Kidney (tissue), 14 donors: ENCODE measurements around the gene GABRR1. TPM values are rescaled to one million over a fixed set of nuclear protein-coding genes. Genes with fewer than 3 reads are reported as not detected.

Experiments used
- DNase-seq, 5 donors: peaks; one replicate each; pipeline ENCODE4 v3.0.0-alpha.2; 2013 to 2020
- FAIRE-seq: peaks from 2 replicates; lab custom pipeline; 2012; peaks lifted over from hg19 to GRCh38; lab: Jason Lieb, UNC
- H3K27ac ChIP-seq, 2 donors: one replicate each; pipeline ENCODE4 v1.7.0; 2013; ENCODE audit warnings: low read depth in 2 of 2, low read length in 2 of 2, inconsistent platforms in 1 of 2
- H3K27me3 ChIP-seq: one replicate; pipeline ENCODE4 v1.7.1; 2013; ENCODE audit warnings: low read length, inconsistent platforms; ENCODE audit not compliant: control insufficient read depth, insufficient read depth
- H3K36me3 ChIP-seq, 3 donors: one replicate each; pipeline versions ENCODE4 v1.7.0 to v1.7.1; 2013; ENCODE audit warnings: low read length in 3 of 3, control low read depth in 1 of 3, inconsistent platforms in 1 of 3; ENCODE audit not compliant: insufficient read depth in 3 of 3, control insufficient read depth in 2 of 3
- H3K4me1 ChIP-seq, 3 donors: one replicate each; pipeline versions ENCODE4 v1.7.0 to v1.7.1; 2013; ENCODE audit warnings: low read length in 3 of 3, inconsistent platforms in 1 of 3, low read depth in 1 of 3; ENCODE audit not compliant: control insufficient read depth in 2 of 3, insufficient read depth in 2 of 3
- H3K4me3 ChIP-seq, 3 donors: one replicate each; pipeline versions ENCODE4 v1.7.0 to v1.8.1; 2013; ENCODE audit warnings: low read length in 3 of 3, control low read depth in 1 of 3, inconsistent platforms in 1 of 3
- H3K9ac ChIP-seq, 3 donors: one replicate each; pipeline versions ENCODE4 v1.7.0 to v1.7.1; 2013; ENCODE audit warnings: low read length in 3 of 3, control low read depth in 1 of 3, inconsistent platforms in 1 of 3
- H3K9me3 ChIP-seq, 3 donors: one replicate each; pipeline versions ENCODE4 v1.7.0 to v1.7.1; 2013; ENCODE audit warnings: low read length in 3 of 3, control low read depth in 1 of 3, inconsistent platforms in 1 of 3; ENCODE audit not compliant: control insufficient read depth in 2 of 3, insufficient read depth in 1 of 3
- intact Hi-C: fragments of 100-400 bp; cut with DNase I; formaldehyde crosslinking; loops from one replicate; pipeline ENCODE4 v1.11.1; 2022
- polyA plus RNA-seq: library from polyadenylated mRNA; stranded (reverse); fragments of 350-450 nt; fragmentation: Illumina TruSeq; extraction: RNeasy Lipid Tissue Mini Kit (QIAGEN cat#74804); gene quantifications from one replicate; pipeline ENCODE4 v1.2.3, GENCODE V29; 2014; ENCODE audit warnings: low read depth, low replicate concordance; ENCODE audit not compliant: insufficient read depth
- total RNA-seq: library from RNA; stranded (reverse); fragmentation: NEBNext Ultra II Directional; extraction: Animal tissue kit (Norgen Biotek cat#: 25700); gene quantifications from one replicate; pipeline ENCODE4 v1.2.1, GENCODE V29; 2021
- TF ChIP-seq, protein P1 (sequence below): IDR thresholded peaks from 3 replicates; pipeline ENCODE4 v1.5.1; 2012; ENCODE audit warnings: mild to moderate bottlenecking, moderate library complexity, borderline replicate concordance; ENCODE audit not compliant: insufficient read depth; ENCODE audit errors: extremely low read depth
- donor health status: control.
- donor health status: control.
- donor health status: control.
- donor health status: control.
- donor health status: control.
- donor health status: DM: yes; HTN: yes; CAD: no.
- donor health status: Normal renal cell carcinoma (clear cell type).

GABRR1 gene
- total and polyA plus RNA-seq, 2 donors from 2014 or later, result not detected

DNA sequence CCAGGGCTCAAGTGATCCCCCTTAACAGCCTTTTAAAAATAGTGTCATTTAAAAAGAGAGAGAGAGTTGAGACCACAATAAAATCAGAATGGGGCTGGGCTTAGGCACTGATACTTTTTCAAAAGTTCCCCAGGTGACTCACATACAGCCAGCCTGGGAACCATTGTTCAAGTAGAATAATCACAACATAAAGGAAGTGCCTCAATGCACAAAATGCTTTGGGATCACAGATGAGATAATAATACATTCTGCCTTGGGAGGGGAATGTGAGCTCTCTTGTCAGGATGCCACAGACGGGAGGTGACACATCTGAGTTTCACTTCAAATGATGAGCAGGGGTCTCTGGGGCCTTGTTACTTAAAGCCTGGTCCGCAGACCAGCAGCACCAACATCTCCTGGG lies 34.0 kb upstream of the GABRR1 start:
- Histone ChIP-seq H3K27me3 (no peaks in the 10 kb centered on the region), H3K4me1 (no peaks in the 10 kb centered on the region), H3K4me3 (no peak overlapping the region), H3K9ac (no peak overlapping the region), H3K27ac (no peak overlapping the region), H3K9me3 (no peaks in the 10 kb centered on the region), H3K36me3 (no peaks in the 10 kb centered on the region)
- intact Hi-C loops, result no loop called here
- FAIRE-seq (no peak), DNase-seq (no peak)
- TF ChIP-seq, protein P1, sequence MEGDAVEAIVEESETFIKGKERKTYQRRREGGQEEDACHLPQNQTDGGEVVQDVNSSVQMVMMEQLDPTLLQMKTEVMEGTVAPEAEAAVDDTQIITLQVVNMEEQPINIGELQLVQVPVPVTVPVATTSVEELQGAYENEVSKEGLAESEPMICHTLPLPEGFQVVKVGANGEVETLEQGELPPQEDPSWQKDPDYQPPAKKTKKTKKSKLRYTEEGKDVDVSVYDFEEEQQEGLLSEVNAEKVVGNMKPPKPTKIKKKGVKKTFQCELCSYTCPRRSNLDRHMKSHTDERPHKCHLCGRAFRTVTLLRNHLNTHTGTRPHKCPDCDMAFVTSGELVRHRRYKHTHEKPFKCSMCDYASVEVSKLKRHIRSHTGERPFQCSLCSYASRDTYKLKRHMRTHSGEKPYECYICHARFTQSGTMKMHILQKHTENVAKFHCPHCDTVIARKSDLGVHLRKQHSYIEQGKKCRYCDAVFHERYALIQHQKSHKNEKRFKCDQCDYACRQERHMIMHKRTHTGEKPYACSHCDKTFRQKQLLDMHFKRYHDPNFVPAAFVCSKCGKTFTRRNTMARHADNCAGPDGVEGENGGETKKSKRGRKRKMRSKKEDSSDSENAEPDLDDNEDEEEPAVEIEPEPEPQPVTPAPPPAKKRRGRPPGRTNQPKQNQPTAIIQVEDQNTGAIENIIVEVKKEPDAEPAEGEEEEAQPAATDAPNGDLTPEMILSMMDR, result no peak

DNA sequence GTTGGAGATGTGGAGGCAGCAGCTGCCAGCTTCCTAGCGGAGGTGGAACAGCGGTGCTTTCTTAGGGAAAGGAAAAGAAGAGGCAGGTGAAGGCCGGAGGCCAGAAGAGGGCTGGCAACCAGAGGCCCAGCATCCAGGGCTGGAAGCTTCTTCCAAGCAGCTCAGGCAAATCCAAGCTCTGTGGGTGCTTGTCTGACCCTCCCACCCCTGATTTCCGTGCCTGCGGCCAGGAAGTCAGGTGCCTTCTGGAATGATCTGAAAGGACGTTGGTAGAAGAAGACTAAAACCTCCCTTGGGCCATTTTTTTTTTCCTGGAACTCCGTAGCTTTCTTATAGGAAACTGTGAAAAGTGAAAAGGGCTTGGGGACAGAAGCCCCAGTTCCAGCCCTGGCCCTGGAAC lies 33.1 kb upstream of the GABRR1 start:
- H3K36me3 ChIP-seq, result no peaks in the 10 kb centered on the region
- no peaks in the 10 kb centered on the region for H3K4me1 ChIP-seq
- no peaks in the 10 kb centered on the region for H3K27me3 ChIP-seq
- H3K9ac ChIP-seq, result no peak overlapping the region
- H3K9me3 ChIP-seq, result no peaks in the 10 kb centered on the region
- TF ChIP-seq, protein P1, result no peak
- intact Hi-C loops, result no loop called here
- DNase-seq (no peak), FAIRE-seq (no peak)
- no peak overlapping the region for H3K4me3 ChIP-seq
- no peak overlapping the region for H3K27ac ChIP-seq

DNA sequence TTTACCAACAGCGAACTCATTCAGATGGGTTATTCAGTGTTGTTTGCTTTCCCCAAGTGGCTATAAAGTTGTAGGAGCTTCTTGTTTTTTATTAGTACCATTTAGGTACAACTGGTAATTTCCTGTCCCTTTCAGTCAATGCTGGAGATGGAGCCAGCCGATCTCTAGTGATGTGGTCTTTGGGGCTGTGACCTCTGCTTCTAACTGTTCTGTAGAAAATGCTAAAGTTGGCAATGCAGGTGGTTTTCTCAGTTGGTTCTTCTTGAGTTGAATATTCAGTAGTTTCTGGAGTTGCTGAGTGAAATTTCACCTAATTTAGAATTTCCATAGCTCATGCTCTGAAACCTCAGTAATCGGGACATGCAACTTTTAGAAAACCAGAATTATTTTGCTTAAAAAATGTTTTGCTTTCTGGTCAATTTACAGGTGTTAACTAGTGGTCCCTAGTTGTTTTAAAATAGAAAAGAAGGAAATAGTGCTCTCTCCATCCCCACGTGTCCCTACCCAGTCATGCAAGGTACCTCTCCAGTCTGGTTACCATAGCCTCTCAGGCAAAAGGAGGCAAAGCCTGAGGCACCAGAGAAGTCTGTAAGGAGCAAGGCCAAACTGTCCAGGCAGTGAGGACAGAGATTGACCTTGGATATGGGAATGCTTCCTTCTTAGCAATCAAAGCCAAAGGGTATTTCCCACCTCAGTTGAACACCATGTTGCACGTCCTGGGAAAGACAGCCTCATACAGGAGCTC lies 27.3 kb upstream of the GABRR1 start:
- TF ChIP-seq, protein P1, result no peak
- Histone ChIP-seq H3K4me1 (peaks cover 0 to 7% (median 0%) of the 10 kb centered on the region in 3 donors), H3K9ac (no peak overlapping the region), H3K27me3 (no peaks in the 10 kb centered on the region), H3K9me3 (no peaks in the 10 kb centered on the region), H3K27ac (no peak overlapping the region), H3K4me3 (no peak overlapping the region), H3K36me3 (no peaks in the 10 kb centered on the region)
- intact Hi-C loops, result loop anchor here (10.0 kb wide), 1 partner anchor 260 kb away; no protein-coding TSS in a partner anchor
- FAIRE-seq (no peak), DNase-seq (no peak)

DNA sequence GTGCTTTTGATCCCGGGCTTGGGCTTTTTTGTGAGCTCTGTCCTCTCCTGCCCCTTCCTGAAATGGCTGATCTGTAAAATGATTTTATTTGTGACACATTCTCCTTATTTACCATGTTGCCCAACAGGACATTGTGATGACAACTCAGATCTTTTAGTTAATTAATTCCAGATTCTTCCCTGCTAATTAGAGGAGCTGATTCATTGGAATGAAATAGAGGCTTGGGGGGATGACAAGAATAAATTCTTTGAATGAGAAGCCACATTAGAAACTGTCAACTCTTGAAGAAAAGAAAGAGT lies 26.1 kb upstream of the GABRR1 start:
- Histone ChIP-seq H3K4me1 (peaks cover 0 to 7% (median 0%) of the 10 kb centered on the region in 3 donors), H3K9me3 (no peaks in the 10 kb centered on the region), H3K9ac (no peak overlapping the region), H3K4me3 (no peak overlapping the region), H3K27me3 (no peaks in the 10 kb centered on the region), H3K36me3 (no peaks in the 10 kb centered on the region), H3K27ac (no peak overlapping the region)
- TF ChIP-seq, protein P1, result no peak
- intact Hi-C loops, result loop anchor here (10.0 kb wide), 1 partner anchor 258 kb away; no protein-coding TSS in a partner anchor
- no peak for DNase-seq
- no peak for FAIRE-seq
